GM18502 (cell line): ENCODE results near the gene INPP5E.
"Not testable (repeated sequence)": the region's sequence is repeated elsewhere in the genome, so short reads cannot be mapped to it uniquely, and the experiment has no call there.

Experiments
- ATAC-seq: cut with Tn5 transposase; IDR thresholded peaks from one replicate; pipeline ENCODE4 v1.9.1; 2021; ENCODE audit warnings: mild to moderate bottlenecking; ENCODE audit not compliant: unreplicated experiment, poor library complexity

The INPP5E gene

GRCh38 chr9:136431782-136432350, 7.8 kb downstream of the INPP5E start:
- no peak for ATAC-seq

GRCh38 chr9:136430588-136431234, 8.9 kb downstream of the INPP5E start:
- no peak for ATAC-seq

GRCh38 chr9:136429683-136430491, 9.8 kb downstream of the INPP5E start:
- no peak for ATAC-seq

GRCh38 chr9:136429075-136429628, 10.5 kb downstream of the INPP5E start:
- no peak for ATAC-seq

- ATAC-seq = no peak
Observed at GRCh38 chr9:136426787-136427186, 12.9 kb downstream of the INPP5E start.

- ATAC-seq = not testable (repeated sequence)
Observed at GRCh38 chr9:136425367-136425766, 14.3 kb downstream of the INPP5E start.

- ATAC-seq = no peak
Observed at GRCh38 chr9:136424750-136425362, 14.8 kb downstream of the INPP5E start.

GRCh38 chr9:136423432-136424146, 16.1 kb downstream of the INPP5E start:
- ATAC-seq = no peak

- ATAC-seq = no peak
Observed at GRCh38 chr9:136422876-136423275, 16.8 kb downstream of the INPP5E start.

GRCh38 chr9:136421791-136422190, 17.9 kb downstream of the INPP5E start:
- no peak for ATAC-seq

GRCh38 chr9:136419092-136419420, 20.6 kb downstream of the INPP5E start:
- ATAC-seq = no peak

GRCh38 chr9:136418182-136419091, 21.2 kb downstream of the INPP5E start:
- no peak for ATAC-seq

- no peak for ATAC-seq
Observed at GRCh38 chr9:136416914-136417313, 22.7 kb downstream of the INPP5E start.

GRCh38 chr9:136416427-136416826, 23.2 kb downstream of the INPP5E start:
- ATAC-seq = no peak

GRCh38 chr9:136412962-136413361, 26.7 kb downstream of the INPP5E start:
- ATAC-seq = no peak

- ATAC-seq = no peak
Observed at GRCh38 chr9:136411378-136411777, 28.3 kb downstream of the INPP5E start.

GRCh38 chr9:136410500-136411287, 29.0 kb downstream of the INPP5E start, which contains the start of the genes ENTR1 and PMPCA:
Gene ENTR1 (minus strand): TSS chr9:136410614. CDS start chr9:136410397, 217 bp downstream.
Gene PMPCA (plus strand): TSS chr9:136410658. CDS start chr9:136410669, 11 bp downstream.
- peak; percentile 80 for ATAC-seq
